HG02571 (cell line): Measurements from ENCODE around the gene TMEM114.

Experiments used
- ATAC-seq: cut with Tn5 transposase; IDR thresholded peaks from one replicate; pipeline ENCODE4 v1.9.1; 2021; ENCODE audit warnings: mild to moderate bottlenecking, moderate library complexity; ENCODE audit not compliant: unreplicated experiment

Gene TMEM114

DNA sequence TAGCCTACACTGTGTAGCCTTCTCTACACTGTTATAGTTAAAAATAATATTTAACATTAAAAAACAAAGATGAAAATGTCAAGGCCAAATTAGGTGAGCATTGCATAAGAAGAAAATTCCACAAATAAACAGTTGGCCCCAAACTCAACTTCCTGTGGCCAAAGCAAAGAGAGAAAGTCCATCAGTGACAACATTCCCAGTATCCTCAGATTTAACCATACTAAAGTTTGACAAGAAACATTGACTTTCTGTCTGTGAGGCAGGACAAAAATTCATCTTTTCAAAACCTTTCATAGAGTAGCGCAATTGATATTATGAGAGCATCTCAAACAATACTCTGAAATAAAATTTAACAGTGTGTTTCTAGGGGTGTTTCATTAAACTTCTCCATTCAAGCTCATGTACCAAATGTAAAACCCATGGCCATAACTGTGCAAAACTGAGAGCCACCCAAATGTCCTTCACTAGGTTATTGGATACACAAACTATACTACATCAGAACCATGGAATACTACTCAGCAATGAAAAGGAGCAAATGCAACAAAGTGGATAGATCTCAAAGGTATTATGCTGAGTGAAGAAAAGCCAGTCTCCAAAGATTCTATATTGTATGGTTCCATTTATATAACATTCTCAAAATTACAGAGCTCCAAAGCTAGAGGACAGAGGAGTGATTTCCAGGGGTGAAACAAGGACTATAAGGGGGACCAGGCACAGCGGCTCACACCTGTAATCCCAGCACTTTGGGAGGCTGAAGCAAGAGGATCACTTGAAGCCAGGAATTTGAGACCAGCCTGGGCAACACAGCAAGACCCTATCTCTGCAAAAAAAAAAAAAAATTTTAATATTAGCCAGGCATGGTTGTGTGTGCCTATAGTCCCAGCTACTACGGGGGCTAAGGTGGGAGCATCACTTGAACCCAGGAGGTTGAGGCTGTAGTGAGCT, 38.7 kb downstream of the TMEM114 start:
- ATAC-seq, result no peak

GRCh38 chr16:8550728-8551387, 39.5 kb downstream of the TMEM114 start:
- ATAC-seq, result no peak

- ATAC-seq, result no peak
These were observed 40.4 kb downstream of the TMEM114 start for GRCh38 chr16:8549843-8550412.

DNA sequence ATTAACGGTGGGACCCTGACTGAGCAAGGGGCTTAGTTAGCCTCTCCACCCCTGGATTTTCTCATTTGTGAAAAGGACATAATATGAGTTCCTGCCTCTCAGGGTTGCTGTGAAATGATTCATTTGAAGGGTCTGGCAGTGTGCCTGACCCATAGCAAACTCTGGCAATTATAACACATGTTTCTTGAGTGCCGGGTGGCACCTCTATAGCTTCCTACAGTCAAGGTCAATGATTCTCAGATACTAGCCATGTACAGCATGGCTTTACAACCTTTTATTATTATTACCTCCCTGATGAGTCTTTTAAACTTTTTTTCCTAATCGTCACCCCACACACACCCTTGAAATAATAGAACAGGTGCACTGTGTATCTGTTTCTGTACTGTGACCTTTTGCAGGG, 42.1 kb downstream of the TMEM114 start:
- no peak for ATAC-seq

GRCh38 chr16:8547762-8548161, 42.5 kb downstream of the TMEM114 start:
- no peak for ATAC-seq

DNA sequence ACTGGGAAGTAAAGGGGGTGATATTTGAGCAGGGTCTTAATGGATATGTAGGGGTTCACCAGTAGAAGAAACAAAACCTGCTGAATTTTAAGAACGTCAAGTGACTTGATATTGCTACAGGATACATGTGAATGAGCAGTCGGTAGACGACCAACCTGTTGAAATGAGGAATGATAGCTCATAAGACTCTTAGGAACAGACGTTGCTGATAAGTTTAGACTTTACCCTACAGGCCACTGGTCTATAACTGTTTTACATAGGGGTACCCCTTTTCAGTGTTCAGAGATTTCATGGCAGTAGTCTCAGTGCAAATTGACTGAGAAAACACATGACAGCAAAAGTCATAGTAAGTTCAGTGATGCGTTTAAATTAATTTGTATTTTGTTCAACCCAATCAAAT, 45.9 kb downstream of the TMEM114 start:
- ATAC-seq, result no peak

- no peak for ATAC-seq
These were observed 47.1 kb downstream of the TMEM114 start for GRCh38 chr16:8543258-8543657.

DNA sequence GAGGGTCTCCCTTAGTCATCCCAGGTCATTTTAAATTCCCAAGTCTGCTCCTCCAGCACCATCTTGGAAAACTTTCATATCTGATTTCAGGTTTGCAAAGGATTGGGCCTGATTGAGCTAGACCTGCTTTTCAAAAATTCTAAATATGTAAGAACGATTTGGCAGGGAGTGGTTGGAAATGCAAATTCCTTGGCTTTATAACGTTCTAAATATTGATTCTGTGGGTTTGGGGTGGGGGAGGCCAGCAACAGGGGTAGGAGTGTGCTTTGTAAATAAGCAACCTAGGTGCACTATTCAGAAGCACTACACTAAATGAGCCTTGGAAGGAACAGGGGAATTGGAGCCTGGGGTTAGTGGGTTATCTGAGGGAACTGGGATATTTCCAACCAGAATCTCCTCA, 47.9 kb downstream of the TMEM114 start:
- no peak for ATAC-seq

DNA sequence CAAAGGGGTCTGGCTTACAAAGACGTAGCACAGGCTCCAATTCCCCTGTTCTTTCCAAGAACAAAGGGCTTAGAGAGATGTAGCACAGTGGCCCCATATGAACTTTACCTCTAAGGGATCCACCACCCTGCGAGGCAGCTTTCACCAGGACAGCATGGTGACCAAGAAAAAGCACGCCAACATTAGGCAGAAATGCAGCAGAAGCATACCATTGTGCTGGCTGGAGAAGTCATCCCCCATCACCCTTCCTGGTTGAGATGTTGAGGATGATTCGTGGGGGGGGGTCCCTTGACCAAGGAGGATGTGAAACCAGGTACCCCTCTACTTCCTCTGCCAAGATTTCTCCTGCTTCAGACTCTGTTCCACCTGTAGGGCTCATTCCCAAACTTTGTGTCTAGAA, 48.4 kb downstream of the TMEM114 start:
- no peak for ATAC-seq

DNA sequence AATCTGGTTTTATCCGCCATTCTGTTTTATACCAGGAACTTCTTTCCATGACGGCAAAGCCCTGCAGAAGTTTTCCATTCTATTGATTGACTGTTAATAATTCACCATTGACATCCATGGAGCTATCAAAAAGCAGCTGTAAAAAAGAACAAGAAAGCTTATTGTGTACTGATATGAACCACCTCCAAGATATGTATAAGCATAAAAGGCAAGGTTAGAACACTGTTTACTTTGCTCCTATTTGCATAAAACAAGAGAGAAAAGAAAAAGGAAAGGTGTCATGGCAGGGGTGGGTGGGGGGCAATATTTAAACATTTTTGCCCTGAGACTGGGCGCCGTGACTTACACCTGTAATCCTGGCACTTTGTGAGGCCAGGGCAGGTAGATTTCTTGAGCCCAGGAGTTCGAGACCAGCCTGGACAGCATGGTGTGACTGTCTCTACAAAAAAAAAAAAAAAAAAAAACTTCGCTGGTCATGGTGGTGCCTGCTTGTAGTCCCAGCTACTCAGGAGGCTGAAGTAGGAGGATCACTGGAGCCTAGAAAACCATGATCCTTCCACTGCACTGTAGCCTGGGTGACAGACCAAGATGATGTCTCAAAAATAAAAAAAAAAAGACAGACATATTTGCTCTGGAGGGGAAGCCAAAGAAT, 52.5 kb downstream of the TMEM114 start:
- no peak for ATAC-seq

DNA sequence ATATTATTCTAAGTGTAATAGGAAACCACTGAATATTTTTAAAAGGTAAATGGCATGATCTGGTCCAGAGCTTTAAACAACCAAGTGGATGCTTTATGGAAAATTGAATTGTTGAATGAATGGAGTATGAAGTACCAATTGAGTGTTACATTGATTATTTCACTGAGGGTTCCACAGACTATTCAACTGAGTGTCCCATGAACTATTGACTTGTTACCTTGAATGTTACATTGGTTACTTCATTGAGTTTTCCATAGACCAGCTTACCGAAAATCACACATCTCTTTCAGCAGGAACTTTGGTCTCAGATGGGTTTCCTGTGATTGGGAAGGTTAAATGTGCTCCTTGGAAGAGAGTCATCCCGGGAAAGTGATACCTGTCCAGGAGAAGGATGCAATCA, 56.8 kb downstream of the TMEM114 start:
- no peak for ATAC-seq

- ATAC-seq, result no peak
These were observed 59.4 kb downstream of the TMEM114 start for GRCh38 chr16:8530752-8531384.

GRCh38 chr16:8528471-8528870, 61.8 kb downstream of the TMEM114 start:
- ATAC-seq, result no peak

DNA sequence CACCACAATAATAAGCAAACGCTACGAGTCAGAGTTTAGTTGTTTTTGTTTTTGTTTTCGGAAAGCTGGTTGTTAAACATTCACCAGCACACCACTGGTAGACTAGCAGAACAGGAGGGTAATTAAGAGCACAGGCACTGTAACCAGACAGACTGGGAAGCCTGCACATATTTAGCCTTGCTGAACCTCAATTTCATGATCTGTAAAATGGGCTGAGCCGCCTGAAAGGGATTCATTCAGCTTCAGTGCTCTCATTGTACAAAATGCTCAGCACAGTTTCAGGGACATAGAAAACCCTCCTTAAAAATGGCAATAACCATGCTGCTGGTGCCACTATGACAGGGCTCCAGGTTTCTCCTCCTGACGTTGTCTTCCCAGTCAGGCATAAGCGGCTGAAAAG, 66.4 kb downstream of the TMEM114 start:
- no peak for ATAC-seq

DNA sequence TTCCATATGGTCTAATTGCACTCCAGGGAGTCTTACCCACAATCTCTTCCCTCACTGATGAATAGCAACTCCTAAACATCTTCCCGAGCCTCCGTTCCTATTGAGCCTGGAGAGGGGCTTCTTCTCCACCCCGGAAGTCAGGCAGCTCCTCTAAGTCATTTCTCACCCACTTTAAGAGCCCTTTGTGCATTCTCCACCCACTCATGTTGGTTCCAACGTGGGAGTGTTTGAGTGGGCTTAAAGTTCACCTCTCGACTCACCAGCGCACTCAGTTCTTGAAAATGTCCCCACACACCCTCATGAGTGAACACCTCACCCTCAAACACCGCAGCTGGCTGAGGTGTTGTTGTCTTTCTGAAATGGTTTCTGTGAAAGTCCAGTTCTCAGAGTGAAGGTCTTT, 67.6 kb downstream of the TMEM114 start:
- ATAC-seq, result no peak

DNA sequence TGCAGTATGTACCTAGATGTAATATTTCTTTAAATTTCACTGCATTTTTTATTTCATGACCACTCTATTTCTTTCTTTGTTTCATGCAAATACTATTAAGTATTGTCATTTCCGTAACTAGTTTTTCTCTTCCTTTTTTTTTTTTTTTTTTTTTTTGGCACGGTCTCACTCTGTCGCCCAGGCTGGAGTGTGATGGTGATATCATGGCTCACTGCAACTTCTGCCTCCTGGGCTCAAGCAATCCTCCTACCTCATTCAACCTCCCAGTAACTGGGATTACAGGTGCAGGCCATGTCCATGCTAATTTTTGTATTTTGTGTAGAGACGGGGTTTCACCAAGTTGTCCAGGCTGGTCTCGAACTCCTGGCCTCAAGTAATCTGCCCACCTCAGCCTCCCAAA, 70.7 kb downstream of the TMEM114 start:
- no peak for ATAC-seq
